HG02759 (cell line): ENCODE measurements around the gene ATP6V1C2.
A peak's percentile ranks its signal among the peaks of the same experiment; 100 is the strongest.
"Not testable (repeated sequence)": the region's sequence is repeated elsewhere in the genome, so short reads cannot be mapped to it uniquely, and the experiment has no call there.

Experiments
- ATAC-seq: cut with Tn5 transposase; IDR thresholded peaks from one replicate; pipeline ENCODE4 v1.9.1; 2021; ENCODE audit warnings: mild to moderate bottlenecking, moderate library complexity; ENCODE audit not compliant: unreplicated experiment

Gene ATP6V1C2

DNA sequence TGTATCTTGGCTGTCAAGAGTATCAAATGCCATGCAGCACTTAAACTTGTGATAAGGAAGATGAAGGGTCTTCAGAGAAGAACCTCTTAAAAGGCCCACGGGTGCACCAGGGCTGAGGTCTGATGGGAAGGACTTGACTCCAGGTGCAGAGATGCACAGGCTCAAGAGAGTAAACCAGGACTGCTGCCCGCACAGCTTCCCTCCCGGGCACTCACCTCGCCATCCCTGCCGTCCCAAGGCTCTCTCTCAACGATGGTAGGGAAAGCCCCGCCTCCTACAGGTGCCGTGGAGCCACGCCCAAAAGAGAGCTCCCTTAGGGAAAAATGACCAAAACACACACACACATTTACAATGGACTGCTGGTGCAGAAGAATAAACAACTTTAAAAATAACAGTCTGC lies 63.3 kb downstream of the ATP6V1C2 start:
- ATAC-seq: no peak

DNA sequence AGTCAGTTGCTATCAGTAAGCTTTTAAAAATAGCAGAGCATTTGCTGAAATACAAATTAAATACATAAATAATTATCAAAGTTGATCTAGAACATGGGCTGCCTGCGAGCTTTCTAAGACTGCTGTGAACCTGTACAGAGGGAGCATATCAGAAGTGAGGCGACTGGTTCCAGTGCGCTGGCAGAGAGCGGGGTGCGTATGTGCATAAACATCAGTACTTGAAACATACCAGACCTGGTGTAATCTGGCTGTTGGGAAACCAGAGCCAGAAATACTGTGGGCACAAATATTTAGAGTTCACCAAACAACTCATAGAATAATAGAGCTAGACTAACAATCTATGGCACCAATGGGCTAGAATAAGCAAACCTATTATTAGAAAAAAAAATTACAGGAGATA lies 63.8 kb downstream of the ATP6V1C2 start:
- no peak for ATAC-seq

DNA sequence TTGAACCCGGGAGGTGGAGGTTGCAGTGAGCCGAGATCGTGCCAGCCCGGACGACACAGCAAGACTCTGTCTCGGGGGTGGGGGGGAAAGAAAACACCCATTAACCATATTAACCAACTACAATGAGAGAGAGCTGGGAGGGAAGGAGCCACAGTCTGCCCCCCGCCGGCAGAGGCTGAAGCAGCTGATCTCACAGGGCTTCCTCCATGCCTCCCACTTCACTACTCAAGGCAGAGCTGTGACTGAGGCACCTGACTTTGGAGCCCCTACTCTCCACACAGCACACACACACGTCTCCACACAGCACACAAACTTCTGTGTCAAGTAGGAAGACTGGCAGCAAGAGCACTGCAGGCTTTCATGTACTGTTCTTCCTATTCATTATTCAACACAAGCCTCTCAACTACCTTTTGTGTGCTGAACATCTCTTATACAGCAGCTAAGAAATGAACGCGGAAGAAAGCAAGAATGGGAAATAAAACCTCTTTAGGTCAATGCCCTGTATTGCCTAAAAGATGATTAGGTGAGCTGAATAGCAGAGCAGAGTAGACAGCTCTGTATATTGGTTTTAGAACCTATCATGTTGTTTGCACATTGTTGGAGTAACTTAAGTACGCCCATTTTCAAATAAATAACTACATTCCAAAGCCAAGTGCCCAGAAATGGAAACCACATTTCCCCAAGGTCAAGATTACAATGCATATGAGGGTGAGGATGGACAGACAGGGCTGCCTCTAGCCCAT lies 65.0 kb downstream of the ATP6V1C2 start:
- no peak for ATAC-seq

DNA sequence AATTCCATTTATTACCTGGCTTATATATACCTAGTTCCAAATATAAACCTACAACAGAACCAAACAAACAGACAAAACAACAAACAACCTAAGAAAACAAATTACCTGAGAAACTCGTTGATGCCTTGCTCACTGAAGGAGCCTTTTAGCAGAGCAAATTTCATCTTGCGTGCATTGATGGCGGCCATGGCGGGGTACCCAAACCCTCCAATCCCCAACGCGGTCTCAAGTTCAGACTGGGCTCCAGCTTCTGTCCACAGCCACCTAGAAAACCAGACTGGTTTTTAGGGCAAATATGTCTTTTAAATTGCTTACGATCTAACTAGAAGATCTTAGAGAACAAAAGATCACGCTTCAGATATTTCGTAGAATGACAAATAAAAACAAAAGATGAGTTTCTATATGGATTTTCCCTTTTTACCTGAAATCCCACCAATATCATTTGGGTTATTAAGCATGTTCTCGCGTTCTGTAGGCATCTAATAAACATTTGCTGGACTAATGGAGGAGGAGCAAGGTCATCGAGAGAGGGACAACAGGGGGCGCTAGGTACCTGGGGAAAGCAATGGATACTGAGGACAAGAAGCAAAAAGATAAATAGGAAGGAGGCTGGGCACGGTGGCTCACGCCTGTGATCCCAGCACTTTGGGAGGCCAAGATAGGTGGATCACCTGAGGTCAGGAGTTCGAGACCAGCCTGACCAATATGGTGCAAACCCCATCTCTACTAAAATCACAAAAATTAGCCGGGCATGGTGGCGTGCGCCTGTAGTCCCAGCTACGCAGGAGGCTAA lies 65.9 kb downstream of the ATP6V1C2 start:
- ATAC-seq: no peak

DNA sequence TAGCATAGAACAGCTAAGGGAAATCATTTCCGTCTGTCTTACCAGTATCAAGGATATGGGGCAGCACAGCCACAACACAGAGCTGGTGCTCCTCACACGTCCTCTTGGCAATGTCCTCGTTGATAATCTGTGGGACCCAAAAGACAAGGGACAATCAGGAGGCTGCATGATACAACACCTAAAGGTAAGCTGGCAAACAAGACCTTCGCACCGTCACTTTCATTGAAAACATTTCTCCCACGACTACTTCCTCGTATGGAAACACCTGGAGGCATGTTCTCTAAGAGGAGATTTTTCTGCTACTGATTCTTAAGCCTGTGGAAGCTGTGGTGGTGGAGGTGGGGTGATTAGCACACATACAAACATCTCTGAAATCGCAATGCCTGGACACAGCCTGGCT lies 67.4 kb downstream of the ATP6V1C2 start:
- ATAC-seq: no peak

DNA sequence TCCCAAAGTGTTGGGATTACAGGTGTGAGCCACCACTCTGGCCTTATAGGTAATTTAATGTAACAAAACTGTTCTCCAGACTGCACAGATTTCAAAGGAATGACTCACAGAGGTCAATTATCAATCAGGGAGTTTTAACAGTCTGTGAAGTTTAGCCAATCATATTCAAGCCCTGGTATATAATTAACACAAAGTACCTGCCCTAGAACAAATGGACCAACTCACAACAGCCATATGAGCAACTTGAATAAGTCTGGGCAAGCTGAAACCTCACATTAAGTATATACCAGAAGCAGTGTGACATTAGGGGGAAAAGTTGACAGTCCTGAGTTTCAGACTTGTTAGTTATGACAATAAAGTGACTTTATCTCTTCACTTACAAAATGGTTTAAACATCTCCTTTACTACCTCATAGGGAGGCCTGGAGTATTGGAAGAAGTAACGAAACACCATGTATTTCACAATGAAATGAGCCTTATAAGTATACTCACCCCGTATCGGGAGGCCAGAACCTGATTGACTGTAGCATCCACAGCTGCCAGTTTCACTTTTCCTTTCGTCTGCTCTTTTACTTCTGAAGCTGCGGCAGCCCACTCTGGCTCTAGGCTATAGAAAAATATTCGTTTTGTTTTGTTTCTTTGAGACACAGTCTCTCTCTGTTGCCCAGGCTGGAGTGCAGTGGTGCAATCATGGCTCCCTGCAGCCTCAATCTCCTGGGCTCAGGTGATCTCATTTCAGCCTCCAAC lies 69.0 kb downstream of the ATP6V1C2 start:
- no peak for ATAC-seq

DNA sequence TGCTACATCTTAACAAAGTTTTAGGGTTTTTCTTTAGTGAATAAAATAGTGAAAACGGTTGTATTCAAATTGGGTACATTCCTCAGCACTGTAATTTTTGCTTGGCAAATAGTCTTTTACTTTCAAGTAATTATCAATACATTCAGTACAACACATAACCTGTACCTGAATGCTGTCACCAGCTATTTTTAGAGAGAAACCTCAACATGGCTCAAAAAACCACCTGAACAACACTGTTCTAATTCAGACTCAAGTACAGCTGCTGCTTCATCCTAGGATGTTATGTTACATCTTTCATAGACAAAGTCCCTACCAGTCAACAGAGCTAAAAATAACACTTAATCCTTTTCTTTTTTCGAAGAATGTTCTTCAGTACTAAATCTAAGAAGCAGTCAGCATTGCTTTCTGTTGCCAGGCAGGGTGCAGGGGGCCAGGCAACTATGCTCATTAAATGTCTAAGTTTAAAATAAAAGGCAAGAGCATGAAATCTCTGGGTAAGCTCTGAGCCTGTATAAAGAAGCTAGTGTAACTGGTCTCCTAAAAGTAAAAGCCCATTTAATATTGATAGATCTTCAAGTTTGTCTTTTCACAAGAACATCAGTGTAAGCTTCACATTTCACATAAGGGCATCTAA lies 70.7 kb downstream of the ATP6V1C2 start:
- ATAC-seq: peak; percentile 54

DNA sequence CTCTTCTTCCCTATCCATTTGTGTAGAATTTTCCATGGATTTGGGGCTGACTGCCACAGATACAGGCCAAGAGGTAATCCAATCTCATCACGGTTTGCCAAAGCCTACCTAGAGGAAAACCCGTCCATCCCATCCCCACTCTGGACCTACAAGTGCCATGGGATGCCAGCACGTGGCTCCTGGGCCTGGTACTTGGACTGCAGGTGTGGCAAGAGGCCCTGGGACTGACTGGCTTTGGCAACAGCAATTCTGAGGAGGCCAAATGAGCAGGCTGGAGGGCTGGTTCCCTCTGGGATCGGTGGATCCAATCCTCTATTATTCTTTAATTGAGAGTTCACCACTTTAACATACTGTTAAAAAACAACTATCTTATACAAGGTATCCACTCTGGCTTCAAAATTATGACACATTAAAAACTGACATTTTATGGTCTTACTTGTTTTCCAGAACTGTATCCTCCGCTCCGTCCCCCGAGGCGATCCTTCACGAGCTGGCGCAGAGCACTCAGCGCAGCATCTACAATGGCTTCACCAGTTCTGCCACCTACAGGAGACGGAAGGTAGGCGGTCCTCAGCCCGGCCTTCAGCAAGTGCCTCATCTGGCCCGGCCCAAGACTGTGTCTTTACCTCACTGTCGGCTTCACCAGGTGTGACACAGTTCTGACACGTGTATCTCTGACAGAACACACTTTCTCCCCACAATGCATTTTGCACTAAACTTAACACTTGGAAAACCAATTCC lies 71.4 kb downstream of the ATP6V1C2 start:
- no peak for ATAC-seq

DNA sequence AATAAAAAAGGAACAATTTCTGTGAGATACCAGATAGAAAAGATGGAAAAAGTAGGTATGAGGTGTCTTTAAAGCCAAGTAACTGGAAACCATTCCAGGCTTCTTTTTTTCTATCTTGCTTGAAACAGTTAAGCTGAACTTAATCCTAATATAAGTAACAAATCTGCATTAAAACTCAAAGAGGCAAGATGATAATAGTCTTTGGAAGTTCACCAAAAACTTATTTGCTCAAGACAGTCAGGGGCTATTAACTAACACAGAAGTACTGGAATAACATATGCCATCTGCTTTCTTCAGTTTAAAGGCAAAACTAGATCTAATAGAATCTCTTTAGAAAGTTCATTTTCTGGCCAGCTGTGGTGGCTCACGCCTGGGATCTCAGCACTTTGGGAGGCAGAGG lies 72.4 kb downstream of the ATP6V1C2 start:
- ATAC-seq: no peak

DNA sequence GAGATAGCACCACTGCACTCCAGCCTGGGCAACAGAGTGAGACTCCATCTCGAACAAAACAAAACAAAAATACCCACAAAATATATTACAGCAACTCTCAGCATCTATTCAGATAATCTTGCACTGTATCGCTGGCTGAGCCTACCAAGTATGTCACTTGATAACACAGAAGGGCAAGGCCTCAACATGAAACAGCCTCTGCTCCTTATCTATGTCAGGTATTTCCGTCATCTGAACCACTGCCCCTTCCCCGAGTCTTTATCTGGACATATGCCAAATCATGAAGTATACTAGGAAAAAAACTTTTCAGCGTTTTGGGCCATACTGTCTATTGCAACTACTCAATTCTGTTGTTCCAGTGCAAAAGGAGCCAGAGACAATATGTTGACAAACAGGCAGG lies 73.4 kb downstream of the ATP6V1C2 start:
- no peak for ATAC-seq

DNA sequence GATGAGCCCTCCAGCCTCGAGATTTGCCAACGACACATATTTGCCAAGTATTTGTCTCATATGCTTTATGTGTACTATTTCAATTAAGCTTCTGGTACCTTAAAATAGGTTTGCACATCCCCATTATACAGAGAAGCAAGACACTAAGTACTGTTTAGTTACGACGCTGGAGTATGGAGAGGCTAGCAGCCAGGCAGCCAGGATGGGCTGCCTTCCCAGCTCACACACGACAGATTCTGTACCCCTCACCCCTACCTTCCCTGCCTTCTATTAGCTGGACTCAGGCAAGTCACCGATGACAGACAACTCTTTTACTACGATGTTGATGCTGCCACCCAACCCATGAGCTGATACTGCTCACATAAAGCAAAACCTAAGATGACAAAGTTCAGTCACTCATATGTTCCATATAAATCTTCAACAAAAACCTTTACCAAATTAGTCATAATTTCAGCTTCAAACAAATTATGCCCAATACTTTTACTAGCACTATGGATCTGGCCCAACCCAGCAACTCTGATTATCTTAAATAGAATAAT lies 74.1 kb downstream of the ATP6V1C2 start:
- no peak for ATAC-seq

DNA sequence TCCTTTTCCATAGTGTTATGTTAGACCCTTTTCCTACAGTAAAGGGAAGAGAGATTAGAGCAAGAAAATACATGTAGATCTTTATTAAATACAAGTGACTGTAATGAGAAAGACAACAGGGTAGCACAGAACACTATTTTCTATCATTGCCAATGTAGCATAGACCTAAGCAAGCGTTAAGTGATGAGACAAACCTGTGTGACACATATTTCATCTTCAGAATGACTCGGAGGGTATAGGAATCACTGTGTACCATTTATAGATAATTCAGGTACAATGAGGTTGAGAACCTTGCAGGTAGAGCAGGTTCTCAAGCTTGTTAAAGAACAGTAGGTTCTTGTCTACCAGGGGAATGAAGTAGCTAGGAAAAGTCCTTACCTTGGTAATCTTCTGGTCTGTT lies 75.3 kb downstream of the ATP6V1C2 start:
- ATAC-seq: no peak

DNA sequence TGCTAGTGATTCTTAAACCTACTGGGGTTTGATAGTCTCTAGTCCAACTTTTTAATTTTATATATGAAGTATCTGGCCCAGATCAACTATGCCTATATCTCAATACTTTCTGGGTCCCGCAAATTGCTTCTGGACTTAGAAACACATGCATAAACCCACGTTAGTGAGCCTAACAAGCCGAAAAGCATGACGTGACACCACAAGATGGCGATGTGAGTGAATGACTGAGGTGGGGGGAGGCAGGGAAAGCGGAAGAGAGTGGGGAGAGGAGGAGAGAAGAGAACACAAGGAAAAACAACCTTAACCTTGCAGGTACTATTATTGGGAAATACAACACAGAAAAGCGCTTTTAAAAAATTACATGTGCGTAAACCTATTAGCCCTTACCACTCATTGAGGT lies 77.4 kb downstream of the ATP6V1C2 start:
- ATAC-seq: no peak

DNA sequence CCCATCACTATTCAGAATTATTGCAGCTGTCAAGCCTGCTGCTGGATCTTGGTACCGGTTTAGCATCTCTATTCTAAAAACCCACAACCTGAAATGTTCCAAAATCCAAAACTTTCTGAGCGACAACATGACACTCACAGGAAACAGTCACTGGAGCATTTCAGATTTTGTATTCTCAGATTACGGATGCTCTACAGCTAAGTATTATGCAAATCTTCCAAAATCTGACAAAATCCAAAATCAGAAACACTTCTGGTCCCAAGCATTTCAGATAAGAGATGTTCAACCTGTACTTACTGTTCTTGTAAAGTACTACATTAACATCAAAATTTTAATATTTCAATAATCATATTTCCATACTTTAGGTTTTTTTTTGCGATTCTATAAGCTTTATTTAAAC lies 78.7 kb downstream of the ATP6V1C2 start:
- no peak for ATAC-seq

DNA sequence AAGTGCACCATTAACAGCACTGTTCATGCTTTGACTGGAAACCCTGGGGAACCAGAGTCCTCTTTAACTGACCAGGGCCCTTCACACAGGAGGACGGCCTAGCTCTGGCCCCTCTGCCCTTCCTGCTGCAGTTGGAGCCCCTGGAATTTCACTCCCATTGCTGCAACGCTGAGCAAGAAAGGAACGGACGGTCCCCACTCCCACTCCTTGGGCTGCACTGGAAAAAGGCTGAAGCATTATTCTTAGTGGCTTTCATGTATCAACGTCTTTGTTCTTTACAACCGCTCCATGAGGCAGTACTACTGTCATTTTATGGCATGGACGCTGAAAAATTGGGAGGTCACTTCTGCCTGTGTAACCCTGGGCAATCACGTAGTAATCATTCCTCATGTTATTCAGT lies 81.2 kb downstream of the ATP6V1C2 start:
- ATAC-seq: no peak

DNA sequence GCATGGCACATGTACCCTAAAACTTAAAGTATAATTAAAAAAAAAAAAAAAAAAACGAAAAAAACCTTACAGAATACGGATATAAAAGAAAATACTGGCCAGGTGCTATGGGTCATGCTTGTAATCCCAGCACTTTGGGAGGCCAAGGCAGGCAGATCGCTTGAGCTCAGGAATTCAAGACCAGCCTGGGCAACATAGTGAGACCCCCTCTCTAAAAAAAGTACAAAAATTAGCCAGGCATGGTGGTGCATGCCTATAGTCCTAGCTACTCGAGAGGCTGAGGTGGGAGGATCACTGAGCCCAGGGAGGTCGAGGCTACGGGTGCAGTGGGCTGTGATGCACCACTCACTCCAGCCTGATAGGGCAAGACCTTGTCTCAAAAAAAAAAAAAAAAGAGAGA lies 84.6 kb downstream of the ATP6V1C2 start:
- not testable (repeated sequence) for ATAC-seq

DNA sequence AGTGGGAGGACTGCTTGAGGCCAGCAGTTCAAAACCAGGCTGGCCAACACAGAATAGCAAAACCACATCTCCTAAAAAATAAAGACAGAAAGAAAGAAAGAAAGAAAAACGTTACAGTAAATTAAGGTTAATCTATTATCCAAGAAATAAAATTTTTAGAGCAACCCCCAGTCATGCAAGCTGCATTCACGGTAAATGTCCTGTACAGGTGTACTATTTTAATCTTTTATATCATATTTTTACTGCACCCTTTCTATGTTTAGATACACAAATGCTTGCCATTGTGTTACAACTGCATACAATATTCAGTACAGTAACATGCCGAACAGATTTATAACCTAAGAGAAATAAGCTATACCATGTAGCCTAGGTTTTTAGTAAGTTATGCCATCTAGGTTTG lies 85.1 kb downstream of the ATP6V1C2 start:
- no peak for ATAC-seq

DNA sequence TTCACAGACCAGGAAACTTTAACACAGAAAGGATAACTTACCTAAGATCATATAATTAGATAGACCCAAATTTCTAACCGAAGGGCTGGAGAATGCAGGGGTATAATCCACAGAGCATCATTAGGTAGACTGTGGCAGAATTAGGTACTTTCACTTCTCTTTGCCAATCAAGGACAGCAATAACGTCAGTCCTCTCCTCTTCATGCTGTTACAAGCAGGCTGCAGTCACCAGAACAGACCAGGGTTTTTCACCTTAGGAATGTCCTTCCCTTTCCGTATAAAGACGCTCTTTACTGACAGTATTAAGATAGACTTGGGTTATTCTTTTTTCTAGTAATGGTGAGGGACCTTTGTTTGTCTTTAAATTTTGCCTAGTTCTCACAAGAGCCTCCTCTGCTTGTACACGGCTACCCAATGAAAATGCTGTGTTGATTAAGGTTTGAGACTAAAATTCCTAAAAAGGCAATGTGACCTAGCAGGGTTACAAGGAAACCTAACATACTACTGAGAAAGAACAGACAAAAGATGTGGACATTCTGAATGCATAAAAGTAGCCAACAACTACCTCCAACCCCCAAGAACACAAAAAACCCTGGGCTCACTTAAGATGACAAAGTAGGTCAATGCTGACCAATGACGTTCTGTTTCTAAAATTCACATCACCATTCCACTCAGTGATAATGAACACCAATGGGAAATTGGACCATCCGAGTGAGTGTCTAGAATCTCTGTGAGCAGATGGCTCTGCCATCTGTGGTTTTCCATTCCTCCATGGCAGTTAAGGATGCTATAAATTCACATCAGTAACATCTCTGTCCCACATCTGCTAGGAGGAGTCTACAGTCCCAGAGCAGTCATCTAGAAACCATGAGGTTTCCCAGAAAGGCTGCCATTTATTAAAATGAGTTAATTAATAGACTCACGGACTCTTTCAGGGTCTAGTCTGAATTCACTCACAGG lies 89.1 kb downstream of the ATP6V1C2 start:
- peak; percentile 35 for ATAC-seq

DNA sequence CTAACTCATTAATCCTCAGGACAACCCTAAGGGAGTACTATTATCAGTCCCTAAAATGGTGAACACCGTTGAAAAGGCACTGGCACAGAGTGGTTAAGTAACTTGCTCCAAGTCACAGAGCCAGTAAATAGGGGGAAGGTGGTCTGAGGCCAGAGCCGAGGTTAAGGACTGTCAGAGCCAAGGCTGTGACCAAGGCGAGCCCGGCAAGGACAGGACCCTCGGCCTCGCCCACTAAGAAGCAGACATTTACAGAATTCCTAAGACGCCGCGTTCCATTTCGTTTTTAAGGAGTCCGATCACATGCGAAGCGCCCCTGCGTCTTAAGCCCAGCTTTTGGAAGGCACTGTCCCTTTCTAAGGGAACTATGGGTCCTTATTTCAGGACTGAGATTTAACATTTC lies 90.1 kb downstream of the ATP6V1C2 start:
- ATAC-seq: no peak
